ENCODE measurements around the gene MAGI2.

Gene MAGI2

DNA sequence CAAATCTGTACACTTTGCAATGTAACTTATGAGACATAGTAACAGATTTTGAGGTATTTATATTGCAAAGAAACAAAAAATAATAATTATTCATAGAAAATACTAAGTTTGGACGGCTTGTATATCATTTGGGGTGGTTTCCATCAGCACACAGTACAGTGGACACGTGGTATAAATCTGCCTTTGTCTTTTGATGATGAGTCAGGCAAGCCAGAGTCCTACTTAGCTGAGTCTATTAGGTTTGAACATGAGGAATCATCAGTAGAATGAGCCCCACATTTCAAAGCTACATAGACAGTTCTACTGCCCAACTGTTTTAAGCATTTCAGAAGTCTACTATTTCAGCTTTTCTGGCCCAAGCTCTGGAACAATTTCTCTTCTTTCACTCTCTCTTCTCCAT is 851.7 kb downstream of the MAGI2 start:
- no peak overlapping the region for H3K4me3 ChIP-seq (ENCODE audit: low read length, poor library complexity, severe bottlenecking)
- H3K9me2 ChIP-seq (replicated peaks; ENCODE audit: low read depth, low read length), result no peaks in the 10 kb centered on the region
- no peaks in the 10 kb centered on the region for H4K20me1 ChIP-seq (ENCODE audit: insufficient read depth, low read length, poor library complexity, severe bottlenecking)
- no peaks in the 10 kb centered on the region for H3K36me3 ChIP-seq (ENCODE audit: insufficient read depth, low read length)
- no peaks in the 10 kb centered on the region for H3K4me1 ChIP-seq (ENCODE audit: insufficient read depth, low read length, poor library complexity, severe bottlenecking)
- no peaks in the 10 kb centered on the region for H3K27me3 ChIP-seq (ENCODE audit: insufficient read depth, low read length, poor library complexity, severe bottlenecking)
- TF ChIP-seq, protein P1, sequence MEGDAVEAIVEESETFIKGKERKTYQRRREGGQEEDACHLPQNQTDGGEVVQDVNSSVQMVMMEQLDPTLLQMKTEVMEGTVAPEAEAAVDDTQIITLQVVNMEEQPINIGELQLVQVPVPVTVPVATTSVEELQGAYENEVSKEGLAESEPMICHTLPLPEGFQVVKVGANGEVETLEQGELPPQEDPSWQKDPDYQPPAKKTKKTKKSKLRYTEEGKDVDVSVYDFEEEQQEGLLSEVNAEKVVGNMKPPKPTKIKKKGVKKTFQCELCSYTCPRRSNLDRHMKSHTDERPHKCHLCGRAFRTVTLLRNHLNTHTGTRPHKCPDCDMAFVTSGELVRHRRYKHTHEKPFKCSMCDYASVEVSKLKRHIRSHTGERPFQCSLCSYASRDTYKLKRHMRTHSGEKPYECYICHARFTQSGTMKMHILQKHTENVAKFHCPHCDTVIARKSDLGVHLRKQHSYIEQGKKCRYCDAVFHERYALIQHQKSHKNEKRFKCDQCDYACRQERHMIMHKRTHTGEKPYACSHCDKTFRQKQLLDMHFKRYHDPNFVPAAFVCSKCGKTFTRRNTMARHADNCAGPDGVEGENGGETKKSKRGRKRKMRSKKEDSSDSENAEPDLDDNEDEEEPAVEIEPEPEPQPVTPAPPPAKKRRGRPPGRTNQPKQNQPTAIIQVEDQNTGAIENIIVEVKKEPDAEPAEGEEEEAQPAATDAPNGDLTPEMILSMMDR (conservative IDR thresholded peaks at IDR 0.05; ENCODE audit: low read length), result no peak
- no peak for TF ChIP-seq EZH2phosphoT487 (IDR thresholded peaks at IDR 0.05; ENCODE audit: borderline replicate concordance)
- no peaks in the 10 kb centered on the region for H3K79me2 ChIP-seq (ENCODE audit: insufficient read depth, low read length)
- no peaks in the 10 kb centered on the region for H3F3A ChIP-seq (ENCODE audit: low read depth)
- no peaks in the 10 kb centered on the region for H3K9me3 ChIP-seq (ENCODE audit: insufficient read depth, low read depth, low read length)
- no peak overlapping the region for H3K9ac ChIP-seq (ENCODE audit: low read depth, low read length, poor library complexity, severe bottlenecking)
- H2AFZ ChIP-seq (ENCODE audit: low read length), result no peak overlapping the region
- no peak overlapping the region for H3K4me2 ChIP-seq (ENCODE audit: low read depth, low read length, poor library complexity, severe bottlenecking)

DNA sequence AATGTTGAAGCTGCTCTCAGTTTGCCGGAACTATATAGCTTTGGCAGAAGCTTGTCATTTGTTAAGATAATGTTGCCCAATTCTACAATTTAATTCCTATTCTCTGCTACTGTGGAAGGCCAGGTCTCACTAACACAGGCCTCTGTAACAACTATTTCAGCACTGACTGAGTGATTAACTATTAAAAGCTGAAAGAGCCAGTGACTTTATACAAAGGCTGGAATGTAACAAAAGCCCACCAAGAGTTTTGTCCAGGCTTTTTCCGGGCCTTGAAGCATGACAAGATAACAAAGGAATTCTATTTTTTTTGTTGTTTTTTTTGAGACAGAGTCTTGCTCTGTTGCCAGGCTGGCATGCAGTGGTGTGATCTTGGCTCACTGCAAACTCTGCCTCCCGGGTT is 859.3 kb downstream of the MAGI2 start:
- Histone ChIP-seq H2AFZ (ENCODE audit: low read length) (no peak overlapping the region), H3K27me3 (ENCODE audit: insufficient read depth, low read length, poor library complexity, severe bottlenecking) (no peaks in the 10 kb centered on the region), H3K4me2 (ENCODE audit: low read depth, low read length, poor library complexity, severe bottlenecking) (no peak overlapping the region), H3K36me3 (ENCODE audit: insufficient read depth, low read length) (no peaks in the 10 kb centered on the region), H3F3A (ENCODE audit: low read depth) (no peaks in the 10 kb centered on the region), H4K20me1 (ENCODE audit: insufficient read depth, low read length, poor library complexity, severe bottlenecking) (no peaks in the 10 kb centered on the region), H3K4me1 (ENCODE audit: insufficient read depth, low read length, poor library complexity, severe bottlenecking) (no peaks in the 10 kb centered on the region), H3K79me2 (ENCODE audit: insufficient read depth, low read length) (no peaks in the 10 kb centered on the region), H3K9me2 (replicated peaks; ENCODE audit: low read depth, low read length) (no peaks in the 10 kb centered on the region), H3K9me3 (ENCODE audit: insufficient read depth, low read depth, low read length) (no peaks in the 10 kb centered on the region), H3K9ac (ENCODE audit: low read depth, low read length, poor library complexity, severe bottlenecking) (no peak overlapping the region), H3K4me3 (ENCODE audit: low read length, poor library complexity, severe bottlenecking) (no peak overlapping the region)
- TF ChIP-seq, protein P1 (conservative IDR thresholded peaks at IDR 0.05; ENCODE audit: low read length), result no peak
- no peak for TF ChIP-seq EZH2phosphoT487 (IDR thresholded peaks at IDR 0.05; ENCODE audit: borderline replicate concordance)

DNA sequence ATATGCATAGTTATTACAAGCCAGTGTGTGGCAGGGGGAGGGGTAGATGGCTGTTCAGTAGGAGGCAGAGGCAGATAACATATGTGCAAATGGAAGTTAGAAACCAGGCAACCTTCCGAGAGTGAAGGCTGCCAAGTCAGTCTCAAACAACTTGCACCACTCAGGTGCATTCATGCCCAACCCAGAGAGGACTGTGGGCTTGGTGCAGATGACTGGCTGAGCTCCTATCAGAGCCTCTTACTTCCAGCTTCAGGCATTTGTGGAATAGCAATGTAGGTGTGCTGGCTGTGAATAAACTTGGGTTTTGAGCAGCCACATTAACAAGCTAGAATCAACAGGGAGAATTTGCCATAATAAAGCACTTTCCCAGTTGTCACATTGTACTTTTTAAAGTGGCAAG is 865.1 kb downstream of the MAGI2 start:
- H3K4me1 ChIP-seq (ENCODE audit: insufficient read depth, low read length, poor library complexity, severe bottlenecking), result no peaks in the 10 kb centered on the region
- H2AFZ ChIP-seq (ENCODE audit: low read length), result no peak overlapping the region
- no peaks in the 10 kb centered on the region for H3K36me3 ChIP-seq (ENCODE audit: insufficient read depth, low read length)
- H3K79me2 ChIP-seq (ENCODE audit: insufficient read depth, low read length), result no peaks in the 10 kb centered on the region
- TF ChIP-seq, protein P1 (conservative IDR thresholded peaks at IDR 0.05; ENCODE audit: low read length), result no peak
- TF ChIP-seq EZH2phosphoT487 (IDR thresholded peaks at IDR 0.05; ENCODE audit: borderline replicate concordance), result no peak
- no peaks in the 10 kb centered on the region for H3K9me3 ChIP-seq (ENCODE audit: insufficient read depth, low read depth, low read length)
- H3K9ac ChIP-seq (ENCODE audit: low read depth, low read length, poor library complexity, severe bottlenecking), result no peak overlapping the region
- no peaks in the 10 kb centered on the region for H3F3A ChIP-seq (ENCODE audit: low read depth)
- no peak overlapping the region for H3K4me2 ChIP-seq (ENCODE audit: low read depth, low read length, poor library complexity, severe bottlenecking)
- H4K20me1 ChIP-seq (ENCODE audit: insufficient read depth, low read length, poor library complexity, severe bottlenecking), result no peaks in the 10 kb centered on the region
- H3K27me3 ChIP-seq (ENCODE audit: insufficient read depth, low read length, poor library complexity, severe bottlenecking), result no peaks in the 10 kb centered on the region
- H3K9me2 ChIP-seq (replicated peaks; ENCODE audit: low read depth, low read length), result no peaks in the 10 kb centered on the region
- H3K4me3 ChIP-seq (ENCODE audit: low read length, poor library complexity, severe bottlenecking), result no peak overlapping the region

All from Loucy (cell line).